ENCODE results near the gene CLVS2.

Gene CLVS2

DNA sequence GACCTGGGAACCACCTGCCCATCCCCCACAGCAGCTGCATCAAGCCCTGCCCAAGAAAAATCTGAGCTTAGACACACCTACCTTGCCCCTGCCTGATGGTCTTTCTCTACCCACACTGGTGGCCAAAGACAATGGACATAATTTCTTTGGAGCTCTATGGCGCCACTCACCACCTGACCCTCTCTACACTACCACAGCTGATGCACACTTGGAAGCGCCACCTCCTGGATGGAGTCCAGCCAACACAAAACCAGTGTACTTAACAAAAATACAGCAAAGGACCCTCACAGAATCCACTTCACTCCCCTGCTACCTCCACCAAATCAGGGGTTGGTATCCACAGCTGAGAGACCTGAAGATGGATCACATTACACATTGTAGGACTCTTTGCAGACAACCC, 39.7 kb upstream of the CLVS2 start:
- no peak overlapping the region for H2AFZ ChIP-seq (ENCODE audit: low read length)
- H3K27ac ChIP-seq (ENCODE audit: low read length) = no peak overlapping the region
- no peaks in the 10 kb centered on the region for H3K36me3 ChIP-seq (replicated peaks; ENCODE audit: insufficient read depth, low read length)
- H3K4me1 ChIP-seq (ENCODE audit: low read length) = no peaks in the 10 kb centered on the region
- H3K9me2 ChIP-seq (replicated peaks; ENCODE audit: insufficient read depth, low read length) = no peaks in the 10 kb centered on the region
- no peak overlapping the region for H3K9ac ChIP-seq (ENCODE audit: low read length)
- no peaks in the 10 kb centered on the region for H4K20me1 ChIP-seq (ENCODE audit: insufficient read depth, low read length)
- H3K27me3 ChIP-seq (replicated peaks; ENCODE audit: insufficient read depth, low read length) = no peaks in the 10 kb centered on the region
- no peak overlapping the region for H3K4me2 ChIP-seq (ENCODE audit: low read depth, low read length)
- no peak overlapping the region for H3K4me3 ChIP-seq (ENCODE audit: low read length)
- no peak for DNase-seq
- no peaks in the 10 kb centered on the region for H3K79me2 ChIP-seq (ENCODE audit: low read length)
- TF ChIP-seq, protein P1, sequence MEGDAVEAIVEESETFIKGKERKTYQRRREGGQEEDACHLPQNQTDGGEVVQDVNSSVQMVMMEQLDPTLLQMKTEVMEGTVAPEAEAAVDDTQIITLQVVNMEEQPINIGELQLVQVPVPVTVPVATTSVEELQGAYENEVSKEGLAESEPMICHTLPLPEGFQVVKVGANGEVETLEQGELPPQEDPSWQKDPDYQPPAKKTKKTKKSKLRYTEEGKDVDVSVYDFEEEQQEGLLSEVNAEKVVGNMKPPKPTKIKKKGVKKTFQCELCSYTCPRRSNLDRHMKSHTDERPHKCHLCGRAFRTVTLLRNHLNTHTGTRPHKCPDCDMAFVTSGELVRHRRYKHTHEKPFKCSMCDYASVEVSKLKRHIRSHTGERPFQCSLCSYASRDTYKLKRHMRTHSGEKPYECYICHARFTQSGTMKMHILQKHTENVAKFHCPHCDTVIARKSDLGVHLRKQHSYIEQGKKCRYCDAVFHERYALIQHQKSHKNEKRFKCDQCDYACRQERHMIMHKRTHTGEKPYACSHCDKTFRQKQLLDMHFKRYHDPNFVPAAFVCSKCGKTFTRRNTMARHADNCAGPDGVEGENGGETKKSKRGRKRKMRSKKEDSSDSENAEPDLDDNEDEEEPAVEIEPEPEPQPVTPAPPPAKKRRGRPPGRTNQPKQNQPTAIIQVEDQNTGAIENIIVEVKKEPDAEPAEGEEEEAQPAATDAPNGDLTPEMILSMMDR (IDR thresholded peaks at IDR 0.05; ENCODE audit: low read length) = no peak
- TF ChIP-seq EZH2 (optimal IDR thresholded peaks at IDR 0.05; ENCODE audit: low read depth, low read length) = no peak
- TF ChIP-seq EZH2phosphoT487 (IDR thresholded peaks at IDR 0.05; ENCODE audit: low read length) = no peak
- H3K9me3 ChIP-seq (replicated peaks; ENCODE audit: insufficient read depth, low read length) = no peaks in the 10 kb centered on the region
- H3F3A ChIP-seq (ENCODE audit: insufficient read depth, low read length) = no peaks in the 10 kb centered on the region

DNA sequence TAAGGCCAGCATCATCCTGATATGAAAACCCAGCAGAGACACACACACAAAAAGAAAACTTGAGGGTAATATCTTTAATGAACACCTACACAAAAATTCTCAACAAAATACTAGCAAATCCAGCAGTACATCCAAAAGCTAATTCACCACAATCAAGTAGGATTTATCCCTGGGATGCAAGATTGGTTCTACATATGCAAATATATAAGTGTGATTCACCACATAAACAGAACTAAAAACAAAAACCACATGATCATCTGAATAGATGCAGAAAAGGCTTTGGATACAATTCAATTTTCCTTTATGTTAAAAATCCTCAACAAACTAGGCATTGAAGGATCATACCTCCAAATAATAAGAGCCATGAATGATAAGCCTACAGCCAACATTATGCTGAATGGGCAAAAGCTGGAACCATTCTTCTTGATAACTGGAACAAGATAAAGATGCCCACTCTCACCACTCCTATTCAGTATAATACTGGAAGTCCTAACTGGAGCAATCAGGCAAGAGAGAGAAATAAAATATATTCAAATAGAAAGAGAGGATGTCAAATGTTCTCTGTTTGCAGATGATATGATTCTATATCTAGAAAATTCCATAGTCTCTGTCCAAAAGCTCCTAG, 33.9 kb upstream of the CLVS2 start:
- Histone ChIP-seq H3K79me2 (ENCODE audit: low read length) (no peaks in the 10 kb centered on the region), H4K20me1 (ENCODE audit: insufficient read depth, low read length) (no peaks in the 10 kb centered on the region), H3K4me2 (ENCODE audit: low read depth, low read length) (no peak overlapping the region), H3K27me3 (replicated peaks; ENCODE audit: insufficient read depth, low read length) (no peaks in the 10 kb centered on the region), H3K4me1 (ENCODE audit: low read length) (no peaks in the 10 kb centered on the region), H3K9ac (ENCODE audit: low read length) (no peak overlapping the region), H3K27ac (ENCODE audit: low read length) (no peak overlapping the region), H3K9me3 (replicated peaks; ENCODE audit: insufficient read depth, low read length) (no peaks in the 10 kb centered on the region), H3K4me3 (ENCODE audit: low read length) (no peak overlapping the region), H2AFZ (ENCODE audit: low read length) (no peak overlapping the region), H3K9me2 (replicated peaks; ENCODE audit: insufficient read depth, low read length) (no peaks in the 10 kb centered on the region), H3F3A (ENCODE audit: insufficient read depth, low read length) (no peaks in the 10 kb centered on the region), H3K36me3 (replicated peaks; ENCODE audit: insufficient read depth, low read length) (no peaks in the 10 kb centered on the region)
- TF ChIP-seq EZH2 (optimal IDR thresholded peaks at IDR 0.05; ENCODE audit: low read depth, low read length) (no peak), EZH2phosphoT487 (IDR thresholded peaks at IDR 0.05; ENCODE audit: low read length) (no peak)
- TF ChIP-seq, protein P1 (IDR thresholded peaks at IDR 0.05; ENCODE audit: low read length) = no peak
- no peak for DNase-seq

DNA sequence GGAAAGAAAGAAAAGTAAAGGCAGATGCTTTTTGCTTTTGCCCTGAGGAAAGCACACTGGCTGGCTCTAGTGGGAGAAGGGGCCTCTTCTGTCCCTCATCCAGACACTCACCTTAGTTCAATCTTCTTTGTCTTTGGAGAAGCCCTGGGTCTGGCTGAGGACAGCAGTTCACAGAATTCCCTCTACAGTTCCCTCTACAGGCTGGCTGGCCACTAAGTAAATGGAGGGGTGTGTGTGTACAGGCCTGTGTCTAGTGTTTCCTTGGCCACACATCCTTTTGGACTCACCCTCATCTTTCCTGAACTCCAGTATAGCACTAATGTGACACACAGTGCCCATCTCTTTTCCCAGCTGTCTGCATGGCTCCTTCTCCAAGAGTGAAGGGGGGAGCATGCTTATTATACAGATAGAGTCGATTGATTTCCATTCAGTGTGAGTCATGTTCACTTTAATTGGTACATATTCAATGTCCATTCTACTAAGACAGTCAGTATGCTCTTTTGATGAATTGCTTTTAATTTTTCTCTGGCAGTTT, 26.0 kb upstream of the CLVS2 start:
- Histone ChIP-seq H3K36me3 (replicated peaks; ENCODE audit: insufficient read depth, low read length) (no peaks in the 10 kb centered on the region), H3K4me1 (ENCODE audit: low read length) (no peaks in the 10 kb centered on the region), H3K4me3 (ENCODE audit: low read length) (no peak overlapping the region), H3K9me2 (replicated peaks; ENCODE audit: insufficient read depth, low read length) (no peaks in the 10 kb centered on the region), H3K9me3 (replicated peaks; ENCODE audit: insufficient read depth, low read length) (no peaks in the 10 kb centered on the region), H3K27ac (ENCODE audit: low read length) (no peak overlapping the region), H3F3A (ENCODE audit: insufficient read depth, low read length) (no peaks in the 10 kb centered on the region), H3K9ac (ENCODE audit: low read length) (no peak overlapping the region), H4K20me1 (ENCODE audit: insufficient read depth, low read length) (no peaks in the 10 kb centered on the region), H2AFZ (ENCODE audit: low read length) (no peak overlapping the region), H3K79me2 (ENCODE audit: low read length) (no peaks in the 10 kb centered on the region), H3K4me2 (ENCODE audit: low read depth, low read length) (no peak overlapping the region), H3K27me3 (replicated peaks; ENCODE audit: insufficient read depth, low read length) (no peaks in the 10 kb centered on the region)
- no peak for DNase-seq
- TF ChIP-seq, protein P1 (IDR thresholded peaks at IDR 0.05; ENCODE audit: low read length) = no peak
- TF ChIP-seq EZH2 (optimal IDR thresholded peaks at IDR 0.05; ENCODE audit: low read depth, low read length) = no peak
- TF ChIP-seq EZH2phosphoT487 (IDR thresholded peaks at IDR 0.05; ENCODE audit: low read length) = no peak

All from MM.1S (cell line).